Left ventricle myocardium inferior (tissue), 1 donor: Measurements from ENCODE around the gene LCE7A. TPM values are rescaled to one million over a fixed set of nuclear protein-coding genes. Genes with fewer than 3 reads are reported as not detected.

Experiments
- DNase-seq: peaks from one replicate; pipeline ENCODE4 v3.0.0-alpha.2; 2020
- H3K27ac ChIP-seq: fragments of 200-600 bp; replicated peaks from 2 replicates; pipeline ENCODE4 v1.8.0; 2021
- H3K27me3 ChIP-seq: fragments of 200-600 bp; 2 replicates; pipeline ENCODE4 v1.8.0; 2021; ENCODE audit warnings: low read depth
- H3K36me3 ChIP-seq: fragments of 200-600 bp; 2 replicates; pipeline ENCODE4 v1.8.0; 2021
- H3K4me1 ChIP-seq: fragments of 200-600 bp; 2 replicates; pipeline ENCODE4 v1.8.0; 2021
- H3K4me3 ChIP-seq: fragments of 200-600 bp; 2 replicates; pipeline ENCODE4 v1.8.0; 2021; ENCODE audit warnings: mild to moderate bottlenecking, moderate library complexity
- H3K9me3 ChIP-seq: fragments of 200-600 bp; replicated peaks from 2 replicates; pipeline ENCODE4 v1.8.0; 2021
- CTCF ChIP-seq: fragments of 200-600 bp; IDR thresholded peaks from 2 replicates; pipeline ENCODE4 v1.8.0; 2021; ENCODE audit warnings: antibody characterized with exemption, mild to moderate bottlenecking, borderline replicate concordance
- intact Hi-C: fragments of 100-400 bp; cut with micrococcal nuclease; formaldehyde crosslinking; loops from one replicate; pipeline ENCODE4 v1.11.0; 2022
- total RNA-seq: library from RNA; stranded (reverse); fragmentation: NEBNext Ultra II Directional; extraction: Animal tissue kit (Norgen Biotek cat#: 25700); gene quantifications from one replicate; pipeline ENCODE4 v1.2.1, GENCODE V29; 2021
- donor health status: DM: no; HTN: yes; CAD: no; lungs with severe emphysema.

Gene LCE7A
- total RNA-seq, 1 donor from 2014 or later = not detected

- Histone ChIP-seq H3K27ac (no peak overlapping the region), H3K36me3 (no peaks in the 10 kb centered on the region), H3K4me1 (no peaks in the 10 kb centered on the region), H3K27me3 (peaks cover 11% of the 10 kb centered on the region), H3K9me3 (no peaks in the 10 kb centered on the region), H3K4me3 (no peak overlapping the region)
- TF ChIP-seq CTCF = no peak
- intact Hi-C loops = no loop called here
- DNase-seq = no peak
These were observed 34.8 kb upstream of the LCE7A start for GRCh38 chr1:152824964-152825363.

DNA sequence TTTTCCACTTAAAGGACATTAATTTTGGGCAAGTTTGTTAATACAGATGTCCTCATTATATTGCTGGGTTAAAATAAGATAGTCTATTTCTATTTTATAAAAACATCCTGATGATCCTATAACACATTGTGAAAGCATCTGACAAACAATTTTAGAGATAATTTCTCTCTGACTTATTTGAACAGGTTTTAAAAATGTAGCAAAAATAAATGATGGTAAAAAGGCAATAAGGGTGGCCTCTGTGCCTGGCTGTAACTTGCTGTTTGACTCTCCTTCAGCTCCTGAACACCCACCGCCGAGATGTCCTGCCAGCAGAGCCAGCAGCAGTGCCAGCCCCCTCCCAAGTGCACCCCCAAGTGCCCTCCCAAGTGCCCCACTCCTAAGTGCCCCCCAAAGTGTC lies 32.6 kb upstream of the LCE7A start, which contains the start of gene LCE1A:
Gene LCE1A (plus strand): TSS at position 301 of the 400 bp plus-strand sequence. CDS start 0 bp downstream, at position 301.
- Histone ChIP-seq H3K9me3 (no peaks in the 10 kb centered on the region), H3K27ac (no peak within 1 kb of the TSS), H3K27me3 (peaks cover 19% of the 10 kb centered on the region), H3K36me3 (no peaks in the 10 kb centered on the region), H3K4me3 (no peak within 1 kb of the TSS), H3K4me1 (no peaks in the 10 kb centered on the region)
- no peak for DNase-seq
- TF ChIP-seq CTCF = no peak
- intact Hi-C loops = no loop called here

GRCh38 chr1:152836870-152837269 lies 22.9 kb upstream of the LCE7A start:
- TF ChIP-seq CTCF = no peak
- Histone ChIP-seq H3K36me3 (no peaks in the 10 kb centered on the region), H3K4me3 (no peak overlapping the region), H3K27me3 (peaks cover 5% of the 10 kb centered on the region), H3K27ac (no peak overlapping the region), H3K4me1 (no peaks in the 10 kb centered on the region), H3K9me3 (no peaks in the 10 kb centered on the region)
- intact Hi-C loops = no loop called here
- DNase-seq = no peak

- no peaks in the 10 kb centered on the region for H3K9me3 ChIP-seq
- no peak for TF ChIP-seq CTCF
- intact Hi-C loops = no loop called here
- H3K4me1 ChIP-seq = no peaks in the 10 kb centered on the region
- no peaks in the 10 kb centered on the region for H3K36me3 ChIP-seq
- peaks cover 5% of the 10 kb centered on the region for H3K27me3 ChIP-seq
- H3K27ac ChIP-seq = no peak within 1 kb of the TSS
- H3K4me3 ChIP-seq = no peak within 1 kb of the TSS
- DNase-seq = no peak
These were observed 17.2 kb upstream of the LCE7A start, which contains the start of gene LCE6A for GRCh38 chr1:152842556-152842955. Gene LCE6A, plus strand, starts transcription at chr1:152842856. Its CDS starts 665 bp downstream, at chr1:152843521.

DNA sequence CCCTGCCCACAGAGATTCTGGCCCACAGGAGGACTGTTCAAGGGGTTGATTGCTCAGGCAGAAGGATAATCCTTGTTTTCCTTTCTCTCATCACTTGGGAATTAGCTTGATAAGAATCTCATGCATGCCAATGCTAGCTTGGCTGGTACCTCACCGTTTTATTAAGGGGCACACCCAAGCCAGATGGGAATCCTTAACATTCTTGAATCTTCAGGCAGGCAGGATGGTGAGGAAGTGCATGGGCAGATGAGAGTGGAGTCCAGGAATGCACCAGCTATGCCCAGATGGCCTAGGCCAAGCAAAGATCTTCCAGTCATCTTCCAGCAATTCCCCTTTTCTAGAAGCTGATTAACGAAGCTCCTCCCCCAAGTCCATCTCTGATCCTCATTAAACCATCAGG lies 4.1 kb upstream of the LCE7A start:
- H3K4me1 ChIP-seq = no peaks in the 10 kb centered on the region
- intact Hi-C loops = no loop called here
- no peak overlapping the region for H3K27ac ChIP-seq
- H3K27me3 ChIP-seq = no peaks in the 10 kb centered on the region
- no peaks in the 10 kb centered on the region for H3K36me3 ChIP-seq
- DNase-seq = no peak
- no peak for TF ChIP-seq CTCF
- H3K4me3 ChIP-seq = no peak overlapping the region
- H3K9me3 ChIP-seq = no peaks in the 10 kb centered on the region

DNA sequence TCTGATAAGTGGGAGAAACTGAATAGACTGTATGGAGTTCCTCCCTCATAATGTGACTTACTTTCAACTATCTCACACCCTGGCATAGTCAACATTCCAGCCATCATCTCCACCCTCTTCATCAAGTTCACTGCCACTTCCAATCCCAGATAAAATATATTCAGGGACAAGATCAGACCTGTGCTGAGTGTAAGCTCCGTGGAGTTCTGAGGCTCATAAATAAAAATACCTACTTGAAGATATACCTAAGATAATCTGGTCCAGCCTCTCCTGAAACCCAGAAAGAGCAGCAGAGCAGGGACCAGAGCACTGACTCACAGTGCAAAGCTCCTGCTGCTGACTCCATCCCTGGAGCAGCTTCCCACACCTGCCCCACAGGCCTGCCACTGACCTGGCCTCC lies 1.7 kb upstream of the LCE7A start:
- Histone ChIP-seq H3K4me1 (no peaks in the 10 kb centered on the region), H3K9me3 (no peaks in the 10 kb centered on the region), H3K27me3 (peaks cover 3% of the 10 kb centered on the region), H3K4me3 (no peak overlapping the region), H3K27ac (no peak overlapping the region), H3K36me3 (no peaks in the 10 kb centered on the region)
- DNase-seq = no peak
- no peak for TF ChIP-seq CTCF
- intact Hi-C loops = no loop called here
